ENCODE data around the gene SSTR5. TPM values are rescaled to one million over a fixed set of nuclear protein-coding genes. Genes with fewer than 3 reads are reported as not detected.

The SSTR5 gene
- total and polyA plus RNA-seq, 5 experiments from 2014 or later = not detected

GRCh38 chr16:1043881-1044451 is 28.6 kb upstream of the SSTR5 start:
- ATAC-seq (no peak), DNase-seq (no peak)
- POLR2A ChIA-PET = no interaction called here
- H3K4me3 Mint-ChIP-seq = no peak overlapping the region
- H3K36me3 Mint-ChIP-seq = peaks cover 0 to 6% (median 0%) of the 10 kb centered on the region in 3 donors
- H3K27ac Mint-ChIP-seq = no peak overlapping the region
- H3K27me3 Mint-ChIP-seq = peaks cover 0 to 7% (median 4%) of the 10 kb centered on the region in 5 donors
- peaks cover 0 to 6% (median 0%) of the 10 kb centered on the region in 9 donors for H3K9me3 Mint-ChIP-seq
- H3K4me1 Mint-ChIP-seq = peaks cover 0 to 5% (median 1%) of the 10 kb centered on the region in 4 donors

DNA sequence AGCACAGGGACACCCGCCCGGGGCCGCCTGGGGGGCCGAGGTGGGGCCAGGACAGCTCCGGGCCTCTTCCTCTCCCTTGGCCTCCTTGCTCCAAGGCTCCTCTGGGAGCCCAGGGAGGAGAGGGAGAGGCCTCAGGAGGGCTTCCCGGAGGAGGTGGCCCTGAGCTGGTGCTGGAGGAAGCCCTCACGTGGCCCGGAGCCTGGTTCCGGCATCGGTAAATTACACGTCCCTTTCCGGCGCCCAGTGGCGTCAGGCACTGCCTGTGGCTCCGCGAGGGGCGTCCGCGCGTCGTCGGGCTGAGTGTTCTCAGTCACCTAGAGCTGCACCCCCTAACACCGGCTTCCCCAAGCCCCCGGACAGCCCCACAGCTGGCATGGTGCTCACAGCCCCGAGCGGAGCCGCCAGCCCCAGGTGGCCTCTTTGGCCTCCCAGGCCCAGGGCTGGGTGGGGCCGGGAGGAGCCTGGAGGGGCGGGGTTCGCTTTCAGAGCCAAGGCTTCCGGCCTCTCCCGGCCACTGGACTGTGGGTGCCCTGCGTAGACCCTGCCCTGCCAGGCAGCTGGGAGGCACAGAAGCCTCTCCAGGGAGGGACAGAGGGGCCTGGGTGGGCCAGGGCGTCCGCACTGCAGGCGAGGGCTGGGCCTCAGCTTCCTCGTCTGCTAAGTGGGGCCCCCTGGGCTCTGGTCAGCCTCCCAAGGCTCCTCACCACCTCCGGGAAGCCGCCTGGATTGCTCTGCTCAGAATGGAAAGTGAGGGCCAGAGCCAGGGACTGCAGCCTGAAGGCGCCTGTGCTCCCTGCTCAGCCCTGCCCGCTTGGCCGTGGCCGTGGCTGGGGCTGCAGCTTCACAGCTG is 27.9 kb upstream of the SSTR5 start:
- H3K9me3 Mint-ChIP-seq = peaks cover 0 to 6% (median 0%) of the 10 kb centered on the region in 9 donors
- no peak for DNase-seq
- H3K36me3 Mint-ChIP-seq = peaks cover 0 to 6% (median 0%) of the 10 kb centered on the region in 3 donors
- H3K4me1 Mint-ChIP-seq = peaks cover 0 to 5% (median 1%) of the 10 kb centered on the region in 4 donors
- no peak overlapping the region for H3K27ac Mint-ChIP-seq
- POLR2A ChIA-PET = interaction anchor here (0.6 kb wide), 1 partner anchor 63 kb away, joined by 5 read pairs; the partner anchor contains the start of gene SOX8
- no peak overlapping the region for H3K4me3 Mint-ChIP-seq
- ATAC-seq = no peak
- peaks cover 0 to 7% (median 4%) of the 10 kb centered on the region in 5 donors for H3K27me3 Mint-ChIP-seq

GRCh38 chr16:1045310-1045992 is 27.1 kb upstream of the SSTR5 start:
- POLR2A ChIA-PET = no interaction called here
- peaks cover 0 to 6% (median 0%) of the 10 kb centered on the region in 3 donors for H3K36me3 Mint-ChIP-seq
- ATAC-seq (no peak), DNase-seq (no peak)
- H3K4me3 Mint-ChIP-seq = no peak overlapping the region
- H3K4me1 Mint-ChIP-seq = peaks cover 0 to 5% (median 1%) of the 10 kb centered on the region in 4 donors
- H3K27ac Mint-ChIP-seq = no peak overlapping the region
- peaks cover 0 to 7% (median 4%) of the 10 kb centered on the region in 5 donors for H3K27me3 Mint-ChIP-seq
- H3K9me3 Mint-ChIP-seq = peaks cover 0 to 6% (median 0%) of the 10 kb centered on the region in 9 donors

DNA sequence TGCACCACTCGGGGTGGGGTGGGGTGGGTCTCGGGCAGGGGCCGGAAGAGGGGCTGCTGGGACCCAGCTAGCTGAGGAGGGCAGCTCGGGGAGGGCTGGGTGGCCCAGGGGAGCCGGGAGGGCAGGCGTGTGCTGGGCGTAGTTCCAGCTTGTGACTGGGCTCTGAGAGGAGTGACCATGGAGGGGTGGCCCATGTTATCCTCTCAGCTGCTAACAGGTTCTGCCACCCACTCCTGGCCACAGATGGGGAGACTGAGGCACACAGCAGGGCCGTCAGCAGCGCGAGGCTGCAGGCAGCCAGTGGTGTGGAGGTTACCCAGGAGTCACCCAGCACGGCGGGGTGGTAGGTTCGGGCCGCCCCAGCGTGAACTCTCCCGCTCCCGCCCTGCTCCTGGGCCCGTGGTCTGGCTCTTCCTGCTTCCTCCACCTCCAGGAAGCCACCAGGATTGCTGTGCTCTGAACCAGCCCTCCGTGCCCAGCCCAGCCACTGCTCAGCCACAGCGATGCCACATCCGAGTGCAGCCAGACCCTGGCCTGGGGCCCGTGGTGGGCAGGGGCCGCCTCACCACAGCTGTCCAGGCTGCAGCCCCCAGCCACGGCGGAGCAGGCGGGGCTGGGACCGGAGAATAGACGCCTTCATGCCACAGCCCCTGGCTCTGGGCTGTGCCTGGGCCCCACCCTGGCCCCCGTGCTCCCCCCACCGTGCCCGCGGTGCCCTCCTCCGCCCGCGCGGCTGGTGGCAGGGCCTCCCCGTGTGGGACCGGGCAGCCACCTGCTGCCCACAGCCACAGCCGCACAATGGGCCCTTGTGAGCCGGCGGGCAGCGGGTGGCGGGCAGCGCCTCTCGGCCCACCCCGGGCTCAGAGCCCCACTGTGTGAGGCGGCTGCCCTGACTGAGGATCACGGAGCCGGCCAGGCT is 26.3 kb upstream of the SSTR5 start:
- ATAC-seq = no peak
- no peak overlapping the region for H3K4me3 Mint-ChIP-seq

DNA sequence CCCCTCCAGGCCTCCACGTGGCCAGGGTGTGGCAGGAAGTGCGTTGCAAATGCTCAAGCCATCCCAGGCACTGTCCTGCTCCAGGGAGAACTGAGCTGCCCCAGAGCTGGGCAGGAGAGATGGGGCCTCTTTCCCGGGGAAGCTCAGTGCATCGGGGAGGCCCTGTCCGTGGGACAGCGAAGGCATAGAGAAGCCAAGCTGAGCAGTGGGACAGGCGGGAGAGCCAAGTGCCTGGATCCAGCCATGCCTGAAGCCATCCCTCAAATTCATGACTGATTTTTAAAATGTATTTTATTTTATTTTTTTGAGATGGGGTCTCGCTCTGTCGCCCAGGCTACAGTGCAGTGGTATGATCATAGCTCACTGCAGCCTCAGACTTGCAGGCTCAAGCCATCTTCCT is 25.4 kb upstream of the SSTR5 start:
- H3K27me3 Mint-ChIP-seq = peaks cover 0 to 7% (median 3%) of the 10 kb centered on the region in 5 donors
- DNase-seq (no peak), ATAC-seq (no peak)
- H3K36me3 Mint-ChIP-seq = peaks cover 0 to 3% (median 0%) of the 10 kb centered on the region in 3 donors
- no peak overlapping the region for H3K4me3 Mint-ChIP-seq
- peaks cover 0 to 4% (median 0%) of the 10 kb centered on the region in 9 donors for H3K9me3 Mint-ChIP-seq
- peaks cover 0 to 3% (median 1%) of the 10 kb centered on the region in 4 donors for H3K4me1 Mint-ChIP-seq
- POLR2A ChIA-PET = interaction anchor here (1.6 kb wide), 1 partner anchor 76 kb away, joined by 4 read pairs; the partner anchor contains the start of gene LMF1
- no peak overlapping the region for H3K27ac Mint-ChIP-seq

More for the DNA sequence above, 26.3 kb upstream of the SSTR5 start:
- H3K36me3 Mint-ChIP-seq = peaks cover 0 to 6% (median 0%) of the 10 kb centered on the region in 3 donors
- DNase-seq = no peak
- H3K4me1 Mint-ChIP-seq = peaks cover 0 to 5% (median 1%) of the 10 kb centered on the region in 4 donors
- no peak overlapping the region for H3K27ac Mint-ChIP-seq
- peaks cover 0 to 6% (median 0%) of the 10 kb centered on the region in 9 donors for H3K9me3 Mint-ChIP-seq
- peaks cover 0 to 7% (median 4%) of the 10 kb centered on the region in 5 donors for H3K27me3 Mint-ChIP-seq
- POLR2A ChIA-PET = no interaction called here

DNA sequence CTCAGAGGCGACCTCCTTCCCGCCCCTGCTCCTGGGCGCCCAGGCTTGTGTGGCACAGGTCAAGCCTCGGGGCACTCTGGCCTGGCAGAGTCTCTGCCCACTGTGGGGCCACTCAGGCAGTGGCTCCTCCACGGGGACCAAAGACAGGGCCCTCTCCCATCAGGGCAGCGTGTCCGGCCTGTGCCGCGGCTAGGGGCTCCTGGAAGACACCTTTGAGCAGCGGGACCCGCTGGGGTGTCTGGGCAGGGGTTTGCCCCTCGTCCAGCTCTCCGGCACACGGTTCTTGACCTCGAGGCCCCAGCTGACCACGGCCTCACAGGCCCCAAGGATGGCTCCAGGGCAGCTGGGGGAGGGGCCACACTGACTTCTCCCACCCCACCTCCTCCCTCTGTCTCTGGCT is 24.7 kb upstream of the SSTR5 start:
- POLR2A ChIA-PET = interaction anchor here (1.6 kb wide), 1 partner anchor 77 kb away, joined by 4 read pairs; the partner anchor contains the start of gene LMF1
- Mint-ChIP-seq H3K36me3 (no peaks in the 10 kb centered on the region), H3K4me1 (no peaks in the 10 kb centered on the region), H3K4me3 (no peak overlapping the region), H3K9me3 (no peaks in the 10 kb centered on the region), H3K27me3 (peaks cover 0 to 4% (median 0%) of the 10 kb centered on the region in 5 donors), H3K27ac (no peak overlapping the region)
- ATAC-seq = no peak
- DNase-seq = no peak

- H3K4me3 Mint-ChIP-seq = no peak overlapping the region
- ATAC-seq (peak; percentile 50 to 57), DNase-seq (peak in 1 of 10 donors; percentile 22)
- H3K4me1 Mint-ChIP-seq = no peaks in the 10 kb centered on the region
- H3K9me3 Mint-ChIP-seq = no peaks in the 10 kb centered on the region
- H3K27me3 Mint-ChIP-seq = peaks cover 0 to 4% (median 0%) of the 10 kb centered on the region in 5 donors
- POLR2A ChIA-PET = interaction anchor here (1.6 kb wide), 1 partner anchor 77 kb away, joined by 4 read pairs; the partner anchor contains the start of gene LMF1
- H3K36me3 Mint-ChIP-seq = no peaks in the 10 kb centered on the region
- H3K27ac Mint-ChIP-seq = no peak overlapping the region
These were observed 24.0 kb upstream of the SSTR5 start for GRCh38 chr16:1048442-1049112.

DNA sequence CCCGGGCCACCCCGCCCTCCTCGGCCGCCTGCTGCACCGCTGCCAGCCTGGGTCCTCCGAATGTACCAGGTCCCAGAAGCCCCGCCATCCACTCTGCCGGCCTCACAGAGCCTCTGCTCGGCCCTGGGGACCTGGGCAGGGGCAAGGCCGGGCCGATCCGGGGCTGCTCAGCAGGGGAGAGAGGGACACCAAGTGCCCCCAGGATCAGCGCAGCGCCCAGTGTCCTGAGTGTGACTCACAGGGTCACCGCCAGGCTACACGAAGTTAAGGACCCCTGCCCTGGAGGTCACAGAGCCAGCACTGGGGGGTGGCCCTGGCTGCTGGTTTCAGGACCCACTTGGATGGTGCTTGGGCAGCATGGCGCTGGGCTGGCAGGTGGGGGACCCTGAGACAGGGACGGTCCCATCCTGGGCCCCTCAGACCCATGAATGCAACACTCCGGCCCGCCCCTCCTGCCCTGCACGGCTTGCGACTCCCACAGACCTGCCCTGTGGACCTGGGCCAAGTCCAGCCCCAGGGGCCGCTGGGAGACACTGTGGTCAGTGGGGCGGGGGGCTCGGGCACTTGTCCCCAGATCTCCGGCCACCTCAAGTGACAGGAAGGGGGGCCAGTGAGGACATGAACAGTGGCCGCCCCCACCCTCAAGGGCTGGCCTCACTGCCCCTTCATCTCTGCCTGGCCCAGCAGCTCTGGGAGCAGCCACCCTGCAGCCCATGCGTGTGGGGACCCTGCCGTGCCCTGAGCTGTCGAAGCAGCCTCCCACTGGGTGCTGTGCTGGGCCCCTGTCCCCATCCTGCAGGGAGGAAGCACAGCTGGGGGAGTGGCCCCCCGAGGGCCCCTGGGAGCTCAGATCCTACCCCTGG is 23.2 kb upstream of the SSTR5 start:
- H3K4me3 Mint-ChIP-seq = no peak overlapping the region
- DNase-seq = no peak
- H3K9me3 Mint-ChIP-seq = no peaks in the 10 kb centered on the region
- ATAC-seq = no peak
- H3K27ac Mint-ChIP-seq = no peak overlapping the region
- H3K27me3 Mint-ChIP-seq = peaks cover 0 to 4% (median 0%) of the 10 kb centered on the region in 5 donors
- POLR2A ChIA-PET = no interaction called here
- no peaks in the 10 kb centered on the region for H3K4me1 Mint-ChIP-seq
- H3K36me3 Mint-ChIP-seq = no peaks in the 10 kb centered on the region

DNA sequence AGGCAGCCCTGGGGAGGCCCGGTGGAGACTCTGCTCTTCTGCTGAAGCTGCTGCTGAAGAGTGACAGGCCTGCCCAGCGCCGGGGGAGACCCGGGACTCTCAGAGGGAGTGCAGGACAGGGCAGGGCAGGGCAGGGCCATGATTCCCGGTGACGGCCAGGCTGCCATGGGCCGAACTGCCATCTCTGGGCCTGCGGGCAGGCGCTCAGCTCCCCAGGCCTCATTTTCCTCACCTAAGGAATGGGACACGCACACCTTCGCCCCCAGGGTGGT is 22.6 kb upstream of the SSTR5 start:
- no peak for ATAC-seq
- no peak for DNase-seq

DNA sequence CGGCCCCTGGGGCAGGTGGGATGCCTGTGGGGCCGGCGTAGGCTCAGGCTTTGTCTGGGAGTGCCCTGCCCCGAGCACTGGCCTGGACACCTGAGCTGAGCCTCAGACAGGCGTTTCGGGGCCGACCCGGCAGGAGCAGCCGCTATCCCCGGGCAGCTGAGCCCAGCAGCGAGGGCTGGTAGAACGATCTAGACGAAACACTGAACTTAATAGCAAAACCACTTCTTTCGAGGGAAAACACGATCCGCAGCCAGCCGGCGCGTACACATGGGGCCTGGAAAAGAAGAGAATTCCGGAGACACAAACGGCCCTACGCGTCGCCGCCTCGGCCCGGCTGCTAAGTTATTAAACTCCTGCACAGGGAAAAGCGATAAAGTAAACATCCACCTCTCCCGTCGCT is 22.0 kb upstream of the SSTR5 start:
- POLR2A ChIA-PET = no interaction called here
- H3K27me3 Mint-ChIP-seq = peaks cover 0 to 4% (median 0%) of the 10 kb centered on the region in 5 donors
- H3K4me3 Mint-ChIP-seq = no peak overlapping the region
- H3K4me1 Mint-ChIP-seq = peaks cover 0 to 5% (median 3%) of the 10 kb centered on the region in 4 donors
- H3K9me3 Mint-ChIP-seq = no peaks in the 10 kb centered on the region
- DNase-seq (no peak), ATAC-seq (no peak)
- no peaks in the 10 kb centered on the region for H3K36me3 Mint-ChIP-seq
- no peak overlapping the region for H3K27ac Mint-ChIP-seq

More for the DNA sequence above, 22.6 kb upstream of the SSTR5 start:
- Mint-ChIP-seq H3K4me1 (peaks cover 0 to under 1% (median 0%) of the 10 kb centered on the region in 4 donors), H3K36me3 (no peaks in the 10 kb centered on the region), H3K9me3 (no peaks in the 10 kb centered on the region), H3K27me3 (peaks cover 0 to 4% (median 0%) of the 10 kb centered on the region in 5 donors), H3K27ac (no peak overlapping the region), H3K4me3 (peak overlapping the region in 1 of 10 donors; percentile 34)
- POLR2A ChIA-PET = no interaction called here

DNA sequence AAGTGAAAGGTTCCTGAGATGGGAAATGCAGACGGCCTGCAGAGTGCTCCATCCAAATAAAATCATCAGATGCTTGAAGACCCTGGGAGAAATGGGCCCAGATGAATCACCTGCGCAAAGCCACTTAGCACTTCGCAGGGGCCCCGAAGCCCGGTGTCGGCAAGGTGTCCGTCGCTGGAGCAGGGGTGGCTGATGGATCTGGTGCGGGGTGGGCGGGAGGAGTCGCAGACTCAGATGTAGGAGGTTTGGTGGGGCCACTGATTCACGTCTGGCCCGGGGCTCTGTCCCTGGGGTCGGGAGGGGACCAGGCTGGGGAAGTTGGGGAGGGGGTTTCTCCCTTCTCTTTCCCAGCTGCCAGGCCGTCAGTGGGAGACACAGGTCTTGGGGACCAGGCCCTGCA is 21.6 kb upstream of the SSTR5 start:
- Mint-ChIP-seq H3K27ac (no peak overlapping the region), H3K4me1 (peaks cover 0 to 5% (median 3%) of the 10 kb centered on the region in 4 donors), H3K9me3 (no peaks in the 10 kb centered on the region), H3K27me3 (peaks cover 0 to 4% (median 0%) of the 10 kb centered on the region in 5 donors), H3K4me3 (no peak overlapping the region), H3K36me3 (no peaks in the 10 kb centered on the region)
- DNase-seq (no peak), ATAC-seq (no peak)
- POLR2A ChIA-PET = no interaction called here

All from naive thymus-derived CD8-positive, alpha-beta T cell (primary cell).